T-helper 1 cell treated with Interleukin-12 subunit alpha and Interleukin-12 subunit beta and Interleukin-4 antibody, amounts not matched to agents 30 ng/mL and 1 ng/mL, for 36 hours (primary cell): ENCODE measurements around the gene SLC22A23. TPM values are rescaled to one million over a fixed set of nuclear protein-coding genes. Genes with fewer than 3 reads are reported as not detected.

Experiments used
- intact Hi-C: fragments of 100-400 bp; cut with micrococcal nuclease; formaldehyde crosslinking; loops from one replicate; pipeline ENCODE4 v1.15.1; 2024
- total RNA-seq: library from RNA; stranded (reverse); gene quantifications from 2 replicates; pipeline ENCODE4 v1.2.3, GENCODE V29; 2022

The SLC22A23 gene
- total RNA-seq, 1 donor from 2014 or later = 0.42 TPM

DNA sequence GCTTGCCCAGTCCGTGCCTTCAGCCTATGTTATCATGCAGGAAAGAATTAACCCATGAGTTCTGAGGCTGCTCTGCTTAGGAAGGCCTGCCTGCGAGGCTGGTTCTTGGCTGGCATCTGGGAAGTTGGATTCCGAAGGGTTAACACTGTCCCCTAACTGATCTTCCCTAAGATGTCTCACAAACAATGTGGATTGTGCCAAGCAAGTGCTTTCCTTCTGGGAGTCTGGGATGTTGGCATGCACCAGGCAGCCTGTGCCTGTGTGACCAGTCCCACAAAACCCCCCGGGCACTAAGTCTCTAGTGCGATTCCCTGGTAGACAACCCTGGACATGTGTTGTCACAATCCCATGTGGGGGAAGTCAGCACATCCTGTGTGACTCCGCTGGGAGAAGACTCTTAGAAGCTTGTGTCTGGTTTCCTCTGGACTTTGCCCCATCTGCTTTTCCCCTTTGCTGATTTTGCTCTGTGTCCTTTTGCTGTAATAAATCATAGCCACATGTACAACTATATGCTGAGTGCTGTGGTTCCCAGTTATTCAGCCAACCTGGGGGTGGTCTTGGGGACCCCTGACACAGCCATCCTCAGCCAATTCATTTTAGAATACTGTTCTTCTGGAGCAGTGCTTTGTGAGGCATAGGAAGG lies 83.8 kb downstream of the SLC22A23 start:
- intact Hi-C loops = no loop called here

- intact Hi-C loops = no loop called here
Measured at GRCh38 chr6:3372184-3372846, 84.5 kb downstream of the SLC22A23 start.

- intact Hi-C loops = no loop called here
Measured at GRCh38 chr6:3371222-3371949, 85.5 kb downstream of the SLC22A23 start.

GRCh38 chr6:3370361-3371221 lies 86.3 kb downstream of the SLC22A23 start:
- intact Hi-C loops = no loop called here

DNA sequence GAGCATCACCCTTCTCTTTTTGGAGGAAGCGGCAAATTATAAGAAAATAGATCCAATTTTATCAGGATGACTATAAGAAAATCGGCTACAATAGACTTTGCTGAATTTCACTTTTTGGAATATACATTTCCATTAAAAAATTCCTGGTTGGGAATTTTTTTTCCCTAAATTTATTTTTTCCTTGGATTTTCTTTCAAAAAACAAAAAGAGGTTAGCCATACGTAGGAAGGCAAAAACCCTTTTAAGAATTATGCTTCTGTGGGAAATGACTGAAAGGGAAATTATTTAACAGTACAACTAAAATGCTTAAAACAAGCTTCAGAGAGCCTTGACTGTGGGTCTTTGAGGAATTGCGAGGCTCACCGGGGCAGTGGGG lies 86.9 kb downstream of the SLC22A23 start:
- intact Hi-C loops = no loop called here

- intact Hi-C loops = no loop called here
Measured at GRCh38 chr6:3368685-3369084, 88.2 kb downstream of the SLC22A23 start.

- intact Hi-C loops = no loop called here
Measured at GRCh38 chr6:3367630-3368029, 89.2 kb downstream of the SLC22A23 start.

DNA sequence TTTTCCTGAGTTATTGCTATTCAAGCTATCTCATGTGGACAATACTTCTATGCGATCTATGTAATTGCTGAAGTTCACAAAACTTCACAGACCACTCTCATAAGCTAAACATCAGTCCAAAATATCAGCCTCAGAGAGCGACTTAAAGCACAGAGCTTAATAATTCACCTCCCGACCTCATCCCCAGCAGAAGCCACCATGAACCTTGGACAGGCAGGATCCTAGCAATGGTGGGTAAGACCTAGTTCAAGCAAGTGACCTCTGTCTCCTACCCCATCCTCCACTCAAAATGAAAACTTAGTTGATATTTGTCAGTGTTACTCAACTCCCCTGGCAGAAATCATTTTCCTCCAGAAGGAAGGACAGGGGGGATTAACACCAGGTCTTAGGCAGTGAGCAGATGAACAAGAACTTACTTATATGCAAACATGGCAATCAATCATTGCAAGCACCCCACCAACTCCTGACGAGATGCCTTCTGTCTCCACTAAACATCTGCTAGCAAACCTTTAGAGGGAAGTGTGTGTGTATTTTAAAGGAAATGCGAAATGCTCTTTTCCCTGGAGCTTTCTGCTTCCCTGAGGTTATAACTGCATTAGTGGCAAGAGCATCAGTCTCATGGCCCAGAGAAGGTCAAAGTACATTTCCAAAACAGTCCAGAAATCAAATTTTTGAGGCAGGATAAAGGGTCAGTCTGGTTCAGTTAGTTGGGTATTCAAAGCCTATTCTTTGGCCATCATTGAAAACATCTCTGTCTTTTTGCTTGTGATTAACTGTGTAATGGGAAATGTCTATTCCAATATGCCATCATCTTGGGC lies 90.0 kb downstream of the SLC22A23 start:
- intact Hi-C loops = no loop called here

DNA sequence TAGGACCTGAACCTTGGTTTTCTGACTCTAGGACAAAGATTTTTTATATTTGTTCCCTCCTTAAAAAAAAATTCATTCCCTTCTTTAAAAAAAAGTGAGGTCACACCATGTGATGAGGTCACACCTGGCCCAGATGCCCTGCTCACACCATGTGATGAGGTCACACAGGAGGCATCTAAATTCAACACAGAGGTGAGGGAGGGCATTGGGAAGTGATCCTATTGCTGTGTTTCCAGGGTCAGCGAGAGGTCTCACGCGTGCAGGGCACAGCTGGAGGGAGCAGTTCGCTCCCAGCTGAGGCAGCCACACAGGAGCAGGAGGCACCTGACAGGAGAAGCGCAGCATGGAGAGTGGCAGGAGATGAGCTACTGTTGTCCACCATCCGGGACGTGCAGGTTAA lies 92.5 kb downstream of the SLC22A23 start:
- intact Hi-C loops = no loop called here

- intact Hi-C loops = no loop called here
Measured at GRCh38 chr6:3363296-3364025, 93.4 kb downstream of the SLC22A23 start.

DNA sequence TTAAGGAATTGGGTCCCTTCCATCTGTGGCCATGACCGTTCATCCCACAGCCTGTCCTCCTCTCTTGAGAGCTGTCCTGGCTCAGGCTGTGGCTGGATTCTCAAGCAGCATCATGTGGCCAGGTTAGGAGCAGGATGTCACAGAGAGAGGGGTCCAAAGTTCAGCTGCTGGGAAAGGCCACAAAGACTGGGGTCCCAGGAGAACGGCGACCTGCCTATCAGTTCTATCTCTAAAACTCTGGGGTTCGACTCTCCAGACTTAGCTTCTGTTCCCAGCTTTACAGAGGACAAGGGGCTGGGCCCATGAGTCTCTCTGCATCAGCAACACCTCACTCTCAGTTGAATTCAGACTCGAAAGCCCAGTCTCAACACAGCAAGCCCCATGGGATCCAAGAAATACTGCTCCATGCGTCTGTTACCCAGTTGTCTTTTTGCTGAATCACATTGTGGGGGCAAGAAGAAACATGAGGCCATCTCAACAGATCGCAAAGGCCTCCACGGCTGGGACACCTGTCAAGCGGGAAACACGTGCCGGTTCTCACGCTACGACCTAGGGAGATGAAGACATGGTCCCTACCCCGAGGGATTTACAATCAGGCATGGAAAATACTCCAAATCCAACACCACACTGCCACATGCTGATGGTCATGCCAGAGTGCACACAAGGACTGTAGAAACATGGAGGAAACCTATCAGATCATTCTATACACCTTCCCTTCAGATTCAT lies 95.4 kb downstream of the SLC22A23 start:
- intact Hi-C loops = no loop called here

GRCh38 chr6:3360727-3361045 lies 96.2 kb downstream of the SLC22A23 start:
- intact Hi-C loops = no loop called here

DNA sequence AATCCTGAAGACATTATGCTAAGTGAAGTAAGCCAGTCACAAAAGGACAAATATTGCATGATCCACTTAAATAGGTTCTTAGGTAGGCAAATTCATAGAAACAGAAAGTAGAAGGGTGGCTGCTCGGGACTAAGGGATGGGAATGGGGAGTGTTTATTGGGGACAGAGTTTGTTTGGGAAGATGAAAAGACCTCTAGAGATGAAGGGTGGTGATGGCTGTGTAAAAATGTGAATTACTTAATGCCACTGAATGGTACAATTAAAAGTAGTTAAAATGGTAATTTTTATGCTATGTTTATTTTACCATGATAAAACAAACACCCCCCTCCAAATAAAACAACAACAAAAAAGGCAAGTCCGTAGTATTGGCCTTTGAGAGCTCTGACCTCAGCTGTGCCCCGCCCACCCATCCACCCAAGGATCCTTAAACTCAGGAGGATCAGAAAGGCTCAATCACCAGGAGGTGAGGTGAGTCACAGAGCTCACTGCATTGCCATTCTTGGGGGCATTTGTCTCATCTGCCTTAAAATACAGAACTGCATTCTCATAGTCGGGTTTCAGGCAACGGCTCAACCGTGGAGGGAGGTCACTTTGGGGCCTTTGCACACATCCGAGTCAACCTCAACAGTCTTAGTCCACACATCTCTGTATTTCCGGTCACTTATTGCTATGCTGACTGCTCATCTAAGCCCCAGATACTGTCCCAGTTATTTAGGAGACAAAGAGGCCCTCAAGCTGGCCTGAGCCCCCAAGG lies 96.7 kb downstream of the SLC22A23 start:
- intact Hi-C loops = no loop called here

- intact Hi-C loops = no loop called here
Measured at GRCh38 chr6:3359101-3359752, 97.6 kb downstream of the SLC22A23 start.

GRCh38 chr6:3358413-3359100 lies 98.3 kb downstream of the SLC22A23 start:
- intact Hi-C loops = no loop called here

DNA sequence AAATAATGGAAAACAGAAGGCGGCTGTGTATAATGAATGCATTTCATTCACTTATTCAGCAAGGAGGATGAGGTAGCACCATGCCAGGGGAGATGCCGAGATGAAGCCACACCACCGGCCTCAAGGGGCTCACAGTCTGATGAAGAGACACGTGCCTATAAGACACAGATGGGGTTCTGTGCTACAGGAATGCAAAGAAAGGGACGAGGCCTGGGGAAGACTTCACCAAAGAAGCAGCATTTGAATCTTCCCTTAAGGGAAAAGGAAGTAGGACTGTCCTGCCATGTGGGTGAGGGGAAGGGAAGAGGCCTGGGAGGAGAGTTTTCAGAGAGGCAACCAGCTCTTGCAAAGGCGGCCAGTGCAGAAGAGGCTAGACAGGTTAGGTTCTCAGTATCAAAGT lies 99.2 kb downstream of the SLC22A23 start:
- intact Hi-C loops = no loop called here

DNA sequence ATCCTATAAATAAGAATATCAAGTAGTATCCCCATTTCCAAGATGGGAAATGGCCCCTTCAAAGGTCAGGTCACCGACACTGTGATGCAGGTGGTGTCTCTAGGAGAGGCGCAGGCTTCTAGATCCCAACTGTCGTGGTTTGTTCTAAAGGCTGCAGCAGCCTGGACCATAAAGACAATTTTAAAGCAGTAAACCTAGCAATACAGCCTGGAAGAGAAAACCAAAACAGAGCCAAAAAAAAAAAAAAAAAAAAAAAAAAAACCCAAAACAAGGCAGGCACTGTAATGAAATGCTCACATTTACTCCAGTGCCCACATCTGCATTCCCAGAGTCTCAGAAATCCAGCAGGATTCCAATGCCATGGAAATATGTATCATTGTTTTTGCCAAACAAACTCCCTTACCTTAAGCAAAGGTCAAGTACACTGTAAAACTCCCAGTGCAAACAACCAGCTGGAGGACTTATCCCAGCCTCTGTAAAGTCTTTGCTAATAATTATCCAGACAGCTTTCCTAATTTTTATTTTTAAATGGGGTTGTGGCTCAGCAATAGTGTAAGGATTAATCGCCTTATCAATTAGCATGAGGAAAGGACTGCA lies 99.9 kb downstream of the SLC22A23 start:
- intact Hi-C loops = loop anchor here (1.0 kb wide), 1 partner anchor 98 kb away; no protein-coding TSS in a partner anchor
